Measurements from ENCODE around the gene SIAH2.

- TF ChIP-seq, protein P1, sequence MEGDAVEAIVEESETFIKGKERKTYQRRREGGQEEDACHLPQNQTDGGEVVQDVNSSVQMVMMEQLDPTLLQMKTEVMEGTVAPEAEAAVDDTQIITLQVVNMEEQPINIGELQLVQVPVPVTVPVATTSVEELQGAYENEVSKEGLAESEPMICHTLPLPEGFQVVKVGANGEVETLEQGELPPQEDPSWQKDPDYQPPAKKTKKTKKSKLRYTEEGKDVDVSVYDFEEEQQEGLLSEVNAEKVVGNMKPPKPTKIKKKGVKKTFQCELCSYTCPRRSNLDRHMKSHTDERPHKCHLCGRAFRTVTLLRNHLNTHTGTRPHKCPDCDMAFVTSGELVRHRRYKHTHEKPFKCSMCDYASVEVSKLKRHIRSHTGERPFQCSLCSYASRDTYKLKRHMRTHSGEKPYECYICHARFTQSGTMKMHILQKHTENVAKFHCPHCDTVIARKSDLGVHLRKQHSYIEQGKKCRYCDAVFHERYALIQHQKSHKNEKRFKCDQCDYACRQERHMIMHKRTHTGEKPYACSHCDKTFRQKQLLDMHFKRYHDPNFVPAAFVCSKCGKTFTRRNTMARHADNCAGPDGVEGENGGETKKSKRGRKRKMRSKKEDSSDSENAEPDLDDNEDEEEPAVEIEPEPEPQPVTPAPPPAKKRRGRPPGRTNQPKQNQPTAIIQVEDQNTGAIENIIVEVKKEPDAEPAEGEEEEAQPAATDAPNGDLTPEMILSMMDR (IDR thresholded peaks at IDR 0.05; ENCODE audit: low read length), result no peak
- TF ChIP-seq EZH2 (optimal IDR thresholded peaks at IDR 0.05; ENCODE audit: low read depth, low read length) (no peak), EZH2phosphoT487 (IDR thresholded peaks at IDR 0.05; ENCODE audit: low read length) (no peak)
Measured at GRCh38 chr3:150739877-150740645, 22.9 kb downstream of the SIAH2 start.

Data from MM.1S (cell line).